ENCODE measurements around the gene PHPT1. TPM values are rescaled to one million over a fixed set of nuclear protein-coding genes. Genes with fewer than 3 reads are reported as not detected.
"Not testable (repeated sequence)": the region's sequence is repeated elsewhere in the genome, so short reads cannot be mapped to it uniquely, and the experiment has no call there.

PHPT1 gene
- total RNA-seq, 2 donors from 2014 or later = 33.8 to 36.2 TPM

- DNase-seq (no peak), ATAC-seq (no peak)
- H3K36me3 Mint-ChIP-seq (ENCODE audit: low read depth) = no peaks in the 10 kb centered on the region
- H3K4me1 Mint-ChIP-seq = peaks cover 8% of the 10 kb centered on the region
- no peak overlapping the region for H3K27ac Mint-ChIP-seq
- no peak overlapping the region for H3K4me3 Mint-ChIP-seq
- no peaks in the 10 kb centered on the region for H3K27me3 Mint-ChIP-seq
- no peaks in the 10 kb centered on the region for H3K9me3 ChIP-seq (ENCODE audit: control insufficient read depth, low read length, poor library complexity, severe bottlenecking)
Measured at GRCh38 chr9:136868644-136869043, 19.4 kb downstream of the PHPT1 start.

DNA sequence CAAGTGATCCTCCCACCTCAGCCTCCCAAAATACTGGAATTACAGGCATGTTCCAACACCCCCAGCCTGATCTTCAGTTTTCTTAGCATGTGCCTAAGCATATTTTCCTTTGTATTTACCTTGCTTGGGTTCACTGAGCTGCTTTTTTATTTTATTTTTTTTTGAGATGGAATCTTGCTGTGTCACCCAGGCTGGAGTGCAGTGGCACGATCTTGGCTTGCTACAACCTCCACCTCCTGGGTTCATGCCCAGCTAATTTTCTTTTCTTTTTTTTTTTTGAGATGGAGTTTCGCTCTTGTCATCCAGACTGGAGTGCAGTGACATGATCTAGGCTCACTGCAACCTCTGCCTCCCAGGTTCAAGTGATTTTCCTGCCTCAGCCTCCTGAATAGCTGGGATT lies 20.4 kb downstream of the PHPT1 start:
- not testable (repeated sequence) for H3K9me3 ChIP-seq (ENCODE audit: control insufficient read depth, low read length, poor library complexity, severe bottlenecking); DNase-seq; H3K4me1 Mint-ChIP-seq; H3K27me3 Mint-ChIP-seq; H3K36me3 Mint-ChIP-seq (ENCODE audit: low read depth); ATAC-seq; H3K4me3 Mint-ChIP-seq
- peak overlapping the region; percentile 16 for H3K27ac Mint-ChIP-seq

- Mint-ChIP-seq H3K4me1 (no peaks in the 10 kb centered on the region), H3K27ac (no peak overlapping the region), H3K27me3 (no peaks in the 10 kb centered on the region), H3K4me3 (no peak overlapping the region), H3K36me3 (ENCODE audit: low read depth) (no peaks in the 10 kb centered on the region)
- no peak for DNase-seq
- no peaks in the 10 kb centered on the region for H3K9me3 ChIP-seq (ENCODE audit: control insufficient read depth, low read length, poor library complexity, severe bottlenecking)
- ATAC-seq = no peak
Measured at GRCh38 chr9:136875155-136875554, 25.9 kb downstream of the PHPT1 start.

- no peaks in the 10 kb centered on the region for H3K9me3 ChIP-seq (ENCODE audit: control insufficient read depth, low read length, poor library complexity, severe bottlenecking)
- no peaks in the 10 kb centered on the region for H3K27me3 Mint-ChIP-seq
- H3K36me3 Mint-ChIP-seq (ENCODE audit: low read depth) = no peaks in the 10 kb centered on the region
- no peak overlapping the region for H3K4me3 Mint-ChIP-seq
- DNase-seq (no peak), ATAC-seq (no peak)
- no peaks in the 10 kb centered on the region for H3K4me1 Mint-ChIP-seq
- no peak overlapping the region for H3K27ac Mint-ChIP-seq
Measured at GRCh38 chr9:136876476-136876875, 27.3 kb downstream of the PHPT1 start.

DNA sequence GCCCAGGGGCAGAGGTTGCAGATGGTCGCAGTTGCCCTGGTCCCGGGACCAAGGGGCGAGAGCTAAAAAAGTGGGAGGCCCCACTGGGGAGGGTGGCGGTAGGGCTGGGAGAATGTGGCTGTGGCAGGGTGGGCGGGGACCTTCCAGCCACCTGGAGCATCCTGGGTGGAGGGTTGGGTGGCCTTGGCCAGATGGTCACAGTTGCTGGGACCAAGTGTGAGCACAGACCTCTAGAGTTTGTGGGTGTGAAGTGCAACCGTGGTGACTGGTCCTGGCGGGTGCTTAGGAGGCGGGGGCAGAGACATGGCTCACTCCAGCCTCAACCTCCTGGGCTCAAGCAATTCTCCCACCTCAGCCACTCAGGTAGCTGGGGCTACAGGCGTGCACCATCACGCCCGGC lies 31.4 kb downstream of the PHPT1 start:
- H3K9me3 ChIP-seq (ENCODE audit: control insufficient read depth, low read length, poor library complexity, severe bottlenecking) = no peaks in the 10 kb centered on the region
- Mint-ChIP-seq H3K27ac (peak overlapping the region; percentile 71), H3K4me3 (peak overlapping the region; percentile 73), H3K27me3 (no peaks in the 10 kb centered on the region), H3K4me1 (peaks cover 10% of the 10 kb centered on the region), H3K36me3 (ENCODE audit: low read depth) (no peaks in the 10 kb centered on the region)
- DNase-seq (no peak), ATAC-seq (no peak)

DNA sequence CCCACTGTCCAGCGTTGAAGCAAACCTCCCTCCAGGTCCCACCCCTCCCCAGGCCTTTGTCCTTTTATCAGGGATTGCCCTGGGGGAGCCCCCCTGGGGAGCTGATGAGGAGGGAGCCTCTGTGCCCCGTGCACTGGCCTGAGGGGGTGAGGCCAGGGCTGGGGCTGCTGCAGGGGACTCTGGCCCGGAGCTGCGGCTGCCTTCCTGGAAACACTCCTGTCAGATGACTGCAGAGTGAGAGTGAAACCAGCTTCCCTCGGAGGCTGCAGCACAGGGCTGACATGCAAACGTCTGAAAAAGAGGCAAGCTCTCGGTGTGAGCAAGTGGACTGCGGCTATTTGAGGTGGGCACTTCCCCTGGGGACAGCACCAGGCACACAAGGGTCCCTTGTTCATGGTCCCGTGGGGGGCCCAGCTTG lies 32.5 kb downstream of the PHPT1 start:
- H3K27me3 Mint-ChIP-seq = no peaks in the 10 kb centered on the region
- ATAC-seq = no peak
- H3K9me3 ChIP-seq (ENCODE audit: control insufficient read depth, low read length, poor library complexity, severe bottlenecking) = no peaks in the 10 kb centered on the region
- H3K4me1 Mint-ChIP-seq = peaks cover 10% of the 10 kb centered on the region
- no peaks in the 10 kb centered on the region for H3K36me3 Mint-ChIP-seq (ENCODE audit: low read depth)
- H3K4me3 Mint-ChIP-seq = peak overlapping the region; percentile 87
- peak overlapping the region; percentile 96 for H3K27ac Mint-ChIP-seq
- no peak for DNase-seq

DNA sequence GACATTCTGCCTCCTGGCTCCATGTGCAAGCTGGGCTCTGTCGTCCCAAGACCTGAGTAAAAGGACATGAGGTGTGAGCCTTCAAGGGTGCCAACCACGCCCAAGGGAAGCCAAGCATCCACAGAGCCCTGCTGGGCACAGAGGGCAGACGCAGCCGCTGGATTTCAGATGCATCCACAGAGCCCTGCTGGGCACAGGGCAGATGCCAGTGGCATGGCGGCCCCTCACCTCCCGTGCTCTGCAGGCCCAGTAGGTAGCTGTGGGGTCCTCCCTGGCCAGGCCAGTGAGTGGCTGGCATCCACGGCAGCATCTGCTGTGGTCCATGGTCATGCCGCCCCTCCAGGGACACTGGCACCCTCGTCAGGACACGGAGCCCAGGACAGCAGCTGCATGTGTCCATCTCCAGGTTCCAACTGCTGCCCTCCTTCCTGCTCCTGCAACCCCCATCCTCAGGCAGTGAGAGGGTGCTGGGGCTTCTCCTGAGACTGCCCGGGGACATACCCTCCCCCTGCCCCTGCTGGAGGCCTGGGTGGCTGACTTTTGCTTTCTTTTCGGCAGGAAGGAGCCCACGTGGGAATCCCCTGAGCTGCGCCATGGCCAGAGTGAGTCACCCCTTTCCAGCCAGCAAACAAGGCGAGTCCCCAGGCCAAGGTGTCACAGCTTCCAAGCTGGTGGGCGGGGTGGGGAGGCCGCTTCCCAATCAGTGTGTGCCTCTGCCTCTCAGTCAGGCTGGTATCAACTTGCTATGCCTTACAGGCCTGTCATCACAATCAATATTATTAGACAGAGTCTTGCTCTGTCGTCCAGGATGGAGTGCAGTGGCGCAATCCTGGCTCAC lies 33.1 kb downstream of the PHPT1 start:
- ATAC-seq = peak; percentile 62
- Mint-ChIP-seq H3K27me3 (no peaks in the 10 kb centered on the region), H3K4me3 (peak overlapping the region; percentile 87), H3K36me3 (ENCODE audit: low read depth) (no peaks in the 10 kb centered on the region), H3K4me1 (peaks cover 14% of the 10 kb centered on the region), H3K27ac (peak overlapping the region; percentile 96)
- peak; percentile 68 to 84 (median 68) for DNase-seq
- no peaks in the 10 kb centered on the region for H3K9me3 ChIP-seq (ENCODE audit: control insufficient read depth, low read length, poor library complexity, severe bottlenecking)

DNA sequence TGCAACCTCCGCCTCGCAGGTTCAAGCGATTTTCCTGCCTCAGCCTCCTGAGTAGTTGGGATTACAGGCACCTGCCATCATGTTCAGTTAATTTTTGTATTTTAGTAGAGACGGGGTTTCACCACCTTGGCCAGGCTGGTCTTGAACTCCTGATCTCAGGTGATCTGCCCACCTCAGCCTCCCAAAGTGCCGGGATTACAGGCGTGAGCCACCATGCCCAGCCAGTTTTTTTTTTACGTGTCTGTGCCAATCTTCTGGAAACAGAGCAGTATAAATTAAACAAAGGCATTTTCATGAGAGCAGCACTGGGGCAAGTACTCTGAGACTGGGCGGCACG lies 33.7 kb downstream of the PHPT1 start:
- H3K27ac Mint-ChIP-seq = peak overlapping the region; percentile 96
- ATAC-seq; H3K9me3 ChIP-seq (ENCODE audit: control insufficient read depth, low read length, poor library complexity, severe bottlenecking); DNase-seq; H3K36me3 Mint-ChIP-seq (ENCODE audit: low read depth); H3K27me3 Mint-ChIP-seq: not testable (repeated sequence)
- H3K4me1 Mint-ChIP-seq = peaks cover 18% of the 10 kb centered on the region
- peak overlapping the region; percentile 87 for H3K4me3 Mint-ChIP-seq

DNA sequence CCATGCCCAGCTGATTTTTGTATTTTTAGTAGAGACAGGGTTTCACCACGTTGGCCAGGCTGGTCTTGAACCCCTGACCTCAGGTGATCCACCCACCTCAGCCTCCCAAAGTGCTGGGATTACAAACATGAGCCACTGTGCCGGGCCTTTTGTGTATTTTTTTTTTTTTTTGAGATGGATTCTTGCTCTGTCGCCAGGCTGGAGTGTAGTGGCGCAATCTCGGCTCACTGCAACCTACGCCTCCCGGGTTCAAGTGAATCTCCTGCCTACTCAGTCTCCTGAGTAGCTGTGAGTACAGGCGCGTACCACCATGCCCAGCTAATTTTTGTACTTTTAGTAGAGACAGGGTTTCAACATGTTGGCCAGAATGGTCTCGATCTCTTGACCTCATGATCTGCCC lies 34.5 kb downstream of the PHPT1 start:
- peak overlapping the region; percentile 87 for H3K4me3 Mint-ChIP-seq
- H3K36me3 Mint-ChIP-seq (ENCODE audit: low read depth); DNase-seq; H3K27me3 Mint-ChIP-seq; H3K27ac Mint-ChIP-seq; ATAC-seq; H3K9me3 ChIP-seq (ENCODE audit: control insufficient read depth, low read length, poor library complexity, severe bottlenecking): not testable (repeated sequence)
- peaks cover 18% of the 10 kb centered on the region for H3K4me1 Mint-ChIP-seq

DNA sequence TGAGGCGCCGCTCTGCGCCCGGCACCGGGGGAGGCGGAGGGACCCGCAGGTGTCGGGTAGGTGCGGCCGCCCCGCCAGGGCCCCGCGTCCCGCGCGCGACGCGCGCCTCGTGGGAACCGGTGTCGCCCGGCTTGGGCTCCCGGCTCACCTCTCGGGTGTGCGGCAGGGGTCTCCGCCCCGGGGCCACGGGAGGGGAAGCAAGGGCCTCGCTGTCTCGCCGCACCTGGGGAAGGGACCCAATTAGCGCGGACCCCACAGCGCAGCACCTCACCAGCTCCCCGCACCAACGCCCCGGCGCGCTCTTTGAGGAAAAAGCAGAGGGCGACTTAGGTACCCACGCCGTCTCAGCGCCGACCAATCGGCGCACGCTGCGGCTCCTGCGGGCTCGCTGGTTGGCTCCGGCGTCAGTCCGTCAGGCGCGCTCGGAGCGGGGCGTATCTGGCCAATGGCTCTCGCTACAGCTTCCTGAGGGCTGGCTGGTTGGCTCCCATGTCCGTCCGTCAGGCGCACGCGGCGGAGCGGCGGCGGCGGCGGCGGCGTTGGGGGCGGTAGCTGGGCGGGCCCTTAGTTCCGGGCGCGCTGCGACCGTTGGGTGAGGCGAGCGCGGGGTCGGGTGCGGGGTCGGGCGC lies 36.9 kb downstream of the PHPT1 start, which contains the start of gene TRAF2:
Gene TRAF2 (plus strand): TSS at position 567 of the 629 bp plus-strand sequence. CDS start 12,225 bp downstream, outside the sequence.
- H3K36me3 Mint-ChIP-seq (ENCODE audit: low read depth) = no peaks in the 10 kb centered on the region
- H3K4me3 Mint-ChIP-seq = peak within 1 kb of the TSS; percentile 88
- peak; percentile 90 for ATAC-seq
- no peaks in the 10 kb centered on the region for H3K9me3 ChIP-seq (ENCODE audit: control insufficient read depth, low read length, poor library complexity, severe bottlenecking)
- H3K4me1 Mint-ChIP-seq = peaks cover 18% of the 10 kb centered on the region
- H3K27ac Mint-ChIP-seq = peak within 1 kb of the TSS; percentile 95
- no peaks in the 10 kb centered on the region for H3K27me3 Mint-ChIP-seq
- peak; percentile 95 to 97 (median 97) for DNase-seq

DNA sequence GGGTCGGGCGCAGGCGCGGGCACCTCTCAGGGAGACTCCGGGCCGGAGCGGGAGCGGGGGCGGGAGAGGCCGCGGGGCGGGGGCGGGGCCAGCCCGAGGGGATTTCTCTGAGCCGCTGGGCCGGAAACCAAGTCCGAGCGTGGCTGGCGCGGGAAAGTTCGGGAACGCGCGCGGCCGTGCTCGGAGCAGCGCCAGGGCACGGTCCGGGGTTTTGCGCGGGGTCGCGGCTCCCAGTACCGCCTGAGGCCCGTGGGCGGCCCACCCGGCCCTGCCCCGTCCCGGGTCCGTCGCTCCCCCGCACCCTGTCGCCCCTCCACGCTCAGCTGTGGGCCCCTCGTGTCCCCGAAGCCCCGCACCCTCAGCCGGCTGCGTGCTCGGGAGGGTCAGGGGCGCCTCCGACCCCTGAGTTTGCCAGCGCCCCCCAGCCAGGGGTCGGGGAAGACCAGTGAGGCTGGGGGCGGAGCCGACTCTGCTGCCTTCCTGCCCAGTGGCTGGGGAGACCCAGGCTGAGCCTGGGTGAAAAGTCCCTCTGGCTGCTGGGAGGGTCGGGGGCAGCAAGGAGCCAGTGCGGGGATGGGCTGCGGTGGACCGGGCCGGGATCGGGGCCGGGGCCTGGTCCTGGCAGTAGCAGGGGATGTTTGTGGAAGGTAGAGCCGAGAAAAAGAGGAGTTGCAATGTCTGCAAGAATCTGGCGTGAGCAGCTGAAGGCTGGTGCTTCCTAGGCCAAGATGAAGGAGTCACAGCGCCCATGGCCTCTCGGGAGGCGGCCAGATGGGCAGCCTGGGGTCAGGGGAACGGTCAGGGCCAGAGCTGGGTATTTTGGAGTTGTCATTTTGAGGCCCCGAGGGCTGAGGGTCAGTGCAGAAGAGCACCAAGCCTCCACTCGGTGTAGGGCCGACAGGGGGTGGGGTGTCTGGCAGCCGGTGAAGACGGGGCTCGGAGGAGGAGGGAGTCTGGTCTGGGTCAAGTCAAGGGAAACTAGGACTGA lies 37.7 kb downstream of the PHPT1 start:
- H3K4me3 Mint-ChIP-seq = peak overlapping the region; percentile 88
- H3K27ac Mint-ChIP-seq = peak overlapping the region; percentile 95
- no peaks in the 10 kb centered on the region for H3K27me3 Mint-ChIP-seq
- peaks cover 15% of the 10 kb centered on the region for H3K4me1 Mint-ChIP-seq
- DNase-seq = peak; percentile 75 to 82 (median 80)
- peak; percentile 64 for ATAC-seq
- H3K36me3 Mint-ChIP-seq (ENCODE audit: low read depth) = no peaks in the 10 kb centered on the region
- no peaks in the 10 kb centered on the region for H3K9me3 ChIP-seq (ENCODE audit: control insufficient read depth, low read length, poor library complexity, severe bottlenecking)

GRCh38 chr9:136888454-136888853 lies 39.2 kb downstream of the PHPT1 start:
- no peaks in the 10 kb centered on the region for H3K36me3 Mint-ChIP-seq (ENCODE audit: low read depth)
- no peaks in the 10 kb centered on the region for H3K27me3 Mint-ChIP-seq
- H3K4me3 Mint-ChIP-seq = no peak overlapping the region
- H3K9me3 ChIP-seq (ENCODE audit: control insufficient read depth, low read length, poor library complexity, severe bottlenecking) = no peaks in the 10 kb centered on the region
- peaks cover 12% of the 10 kb centered on the region for H3K4me1 Mint-ChIP-seq
- no peak overlapping the region for H3K27ac Mint-ChIP-seq
- ATAC-seq (no peak), DNase-seq (no peak)

GRCh38 chr9:136889858-136890257 lies 40.6 kb downstream of the PHPT1 start:
- Mint-ChIP-seq H3K27ac (peak overlapping the region; percentile 9), H3K4me3 (no peak overlapping the region), H3K4me1 (peaks cover 20% of the 10 kb centered on the region), H3K36me3 (ENCODE audit: low read depth) (no peaks in the 10 kb centered on the region), H3K27me3 (no peaks in the 10 kb centered on the region)
- H3K9me3 ChIP-seq (ENCODE audit: control insufficient read depth, low read length, poor library complexity, severe bottlenecking) = no peaks in the 10 kb centered on the region
- ATAC-seq (no peak), DNase-seq (no peak)

Measured in T-helper 17 cell (primary cell).